Measurements from ENCODE around the gene SKIDA1. TPM values are rescaled to one million over a fixed set of nuclear protein-coding genes. Genes with fewer than 3 reads are reported as not detected.
A peak's percentile ranks its signal among the peaks of the same experiment; 100 is the strongest.

SKIDA1 gene
- total RNA-seq, 1 experiment from 2014 or later, result 6.3 TPM

DNA sequence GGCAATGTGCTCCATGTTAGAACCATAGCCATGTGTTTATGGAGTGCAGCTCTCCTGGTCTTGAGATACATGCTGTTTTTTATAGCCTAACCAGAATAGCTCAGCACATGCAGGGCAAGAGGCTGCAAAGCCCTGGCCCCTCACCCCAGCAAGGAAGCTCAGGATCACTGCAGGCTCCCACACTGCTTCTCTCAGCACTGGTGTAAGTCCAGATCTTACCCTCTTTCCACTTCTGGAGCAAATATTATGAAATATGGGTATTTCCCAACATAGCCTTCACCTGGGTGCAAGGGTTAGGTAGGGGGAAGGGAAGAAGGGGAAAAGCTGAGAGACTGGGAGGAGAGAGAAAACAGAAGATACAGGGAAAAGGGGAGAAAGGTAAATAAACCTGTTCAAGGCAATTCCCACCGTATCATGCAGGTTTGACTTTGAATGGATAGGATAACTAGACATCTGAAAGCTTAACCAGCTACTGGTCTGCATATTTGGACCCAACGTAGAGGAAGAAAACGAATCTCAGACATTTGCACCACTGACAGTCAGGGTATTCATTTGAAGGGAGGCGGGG lies 19.7 kb downstream of the SKIDA1 start:
- CTCF ChIA-PET, result interaction anchor here (1.0 to 1.6 kb wide), 4 partner anchors 9 to 20 kb away, joined by 5 to 12 read pairs (median 6); partner anchors contain the start of gene SKIDA1
- Mint-ChIP-seq H3K27me3 (ENCODE audit: insufficient read depth, unreplicated experiment) (no peaks in the 10 kb centered on the region), H3K27ac (ENCODE audit: unreplicated experiment) (peak overlapping the region; percentile 38), H3K9me3 (ENCODE audit: unreplicated experiment) (no peaks in the 10 kb centered on the region), H3K4me1 (ENCODE audit: low read depth, unreplicated experiment) (peaks cover 43% of the 10 kb centered on the region), H3K4me3 (ENCODE audit: unreplicated experiment) (peak overlapping the region; percentile 40), H3K36me3 (ENCODE audit: insufficient read depth, unreplicated experiment) (no peaks in the 10 kb centered on the region)
- TF ChIP-seq, protein P1, sequence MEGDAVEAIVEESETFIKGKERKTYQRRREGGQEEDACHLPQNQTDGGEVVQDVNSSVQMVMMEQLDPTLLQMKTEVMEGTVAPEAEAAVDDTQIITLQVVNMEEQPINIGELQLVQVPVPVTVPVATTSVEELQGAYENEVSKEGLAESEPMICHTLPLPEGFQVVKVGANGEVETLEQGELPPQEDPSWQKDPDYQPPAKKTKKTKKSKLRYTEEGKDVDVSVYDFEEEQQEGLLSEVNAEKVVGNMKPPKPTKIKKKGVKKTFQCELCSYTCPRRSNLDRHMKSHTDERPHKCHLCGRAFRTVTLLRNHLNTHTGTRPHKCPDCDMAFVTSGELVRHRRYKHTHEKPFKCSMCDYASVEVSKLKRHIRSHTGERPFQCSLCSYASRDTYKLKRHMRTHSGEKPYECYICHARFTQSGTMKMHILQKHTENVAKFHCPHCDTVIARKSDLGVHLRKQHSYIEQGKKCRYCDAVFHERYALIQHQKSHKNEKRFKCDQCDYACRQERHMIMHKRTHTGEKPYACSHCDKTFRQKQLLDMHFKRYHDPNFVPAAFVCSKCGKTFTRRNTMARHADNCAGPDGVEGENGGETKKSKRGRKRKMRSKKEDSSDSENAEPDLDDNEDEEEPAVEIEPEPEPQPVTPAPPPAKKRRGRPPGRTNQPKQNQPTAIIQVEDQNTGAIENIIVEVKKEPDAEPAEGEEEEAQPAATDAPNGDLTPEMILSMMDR (IDR thresholded peaks at IDR 0.05; ENCODE audit: insufficient read depth in 1 of 2, low read depth in 1 of 2, low read length in 1 of 2, severe bottlenecking in 1 of 2, unreplicated experiment in 1 of 2), result no peak
- Histone ChIP-seq H3K4me1 (peaks cover 24% of the 10 kb centered on the region), H3K27me3 (replicated peaks; ENCODE audit: control insufficient read depth, insufficient read depth, low read length) (no peaks in the 10 kb centered on the region), H3K36me3 (ENCODE audit: control insufficient read depth, insufficient read depth, low read length) (no peaks in the 10 kb centered on the region), H3K4me3 (ENCODE audit: low read depth, low read length) (no peak overlapping the region), H3K9me3 (no peaks in the 10 kb centered on the region)
- DNase-seq, result peak; percentile 82 to 87
- BruUV-seq (replicated peaks), result no TSS peak
- POLR2A ChIA-PET, result interaction anchor here (0.5 to 1.2 kb wide), 6 partner anchors 9 to 448 kb away, joined by 5 to 22 read pairs (median 6); partner anchors contain the start of gene SKIDA1
- intact Hi-C loops (cut with micrococcal nuclease; ENCODE audit: unreplicated experiment), result loop anchor here (1.0 kb wide), 2 partner anchors 8 to 12 kb away; no protein-coding TSS in a partner anchor

- H3K4me3 Mint-ChIP-seq (ENCODE audit: unreplicated experiment), result no peak overlapping the region
- Histone ChIP-seq H3K4me3 (ENCODE audit: low read depth, low read length) (no peak overlapping the region), H3K36me3 (ENCODE audit: control insufficient read depth, insufficient read depth, low read length) (no peaks in the 10 kb centered on the region), H3K9me3 (no peaks in the 10 kb centered on the region), H3K27me3 (replicated peaks; ENCODE audit: control insufficient read depth, insufficient read depth, low read length) (no peaks in the 10 kb centered on the region), H3K4me1 (peaks cover 19% of the 10 kb centered on the region)
- no peak overlapping the region for H3K27ac Mint-ChIP-seq (ENCODE audit: unreplicated experiment)
- TF ChIP-seq, protein P1 (IDR thresholded peaks at IDR 0.05; ENCODE audit: insufficient read depth in 1 of 2, low read depth in 1 of 2, low read length in 1 of 2, severe bottlenecking in 1 of 2, unreplicated experiment in 1 of 2), result no peak
- H3K36me3 Mint-ChIP-seq (ENCODE audit: insufficient read depth, unreplicated experiment), result no peaks in the 10 kb centered on the region
- H3K4me1 Mint-ChIP-seq (ENCODE audit: low read depth, unreplicated experiment), result peaks cover 35% of the 10 kb centered on the region
- CTCF ChIA-PET, result interaction anchor here (0.8 kb wide), 1 partner anchor 37 kb away, joined by 5 read pairs; no protein-coding TSS in a partner anchor
- POLR2A ChIA-PET, result no interaction called here
- H3K27me3 Mint-ChIP-seq (ENCODE audit: insufficient read depth, unreplicated experiment), result no peaks in the 10 kb centered on the region
- intact Hi-C loops (cut with micrococcal nuclease; ENCODE audit: unreplicated experiment), result no loop called here
- DNase-seq, result no peak
- no peaks in the 10 kb centered on the region for H3K9me3 Mint-ChIP-seq (ENCODE audit: unreplicated experiment)
- BruUV-seq (replicated peaks), result no TSS peak
Measured at GRCh38 chr10:21503542-21503941, 21.9 kb downstream of the SKIDA1 start.

GRCh38 chr10:21502348-21502740 lies 23.1 kb downstream of the SKIDA1 start:
- peaks cover 26% of the 10 kb centered on the region for H3K4me1 Mint-ChIP-seq (ENCODE audit: low read depth, unreplicated experiment)
- DNase-seq, result no peak
- H3K27ac Mint-ChIP-seq (ENCODE audit: unreplicated experiment), result no peak overlapping the region
- H3K9me3 Mint-ChIP-seq (ENCODE audit: unreplicated experiment), result no peaks in the 10 kb centered on the region
- H3K4me3 Mint-ChIP-seq (ENCODE audit: unreplicated experiment), result no peak overlapping the region
- peaks cover 19% of the 10 kb centered on the region for H3K4me1 ChIP-seq
- H3K27me3 Mint-ChIP-seq (ENCODE audit: insufficient read depth, unreplicated experiment), result no peaks in the 10 kb centered on the region
- no peak overlapping the region for H3K4me3 ChIP-seq (ENCODE audit: low read depth, low read length)
- CTCF ChIA-PET, result no interaction called here
- no peaks in the 10 kb centered on the region for H3K9me3 ChIP-seq
- no peaks in the 10 kb centered on the region for H3K36me3 Mint-ChIP-seq (ENCODE audit: insufficient read depth, unreplicated experiment)
- H3K27me3 ChIP-seq (replicated peaks; ENCODE audit: control insufficient read depth, insufficient read depth, low read length), result no peaks in the 10 kb centered on the region
- POLR2A ChIA-PET, result interaction anchor here (0.6 kb wide), 1 partner anchor 404 kb away, joined by 4 read pairs; no protein-coding TSS in a partner anchor
- TF ChIP-seq, protein P1 (IDR thresholded peaks at IDR 0.05; ENCODE audit: insufficient read depth in 1 of 2, low read depth in 1 of 2, low read length in 1 of 2, severe bottlenecking in 1 of 2, unreplicated experiment in 1 of 2), result no peak
- intact Hi-C loops (cut with micrococcal nuclease; ENCODE audit: unreplicated experiment), result no loop called here
- no TSS peak for BruUV-seq (replicated peaks)
- H3K36me3 ChIP-seq (ENCODE audit: control insufficient read depth, insufficient read depth, low read length), result no peaks in the 10 kb centered on the region

Data from Caco-2 (cell line).